Measurements from ENCODE around the gene RBP5. TPM values are rescaled to one million over a fixed set of nuclear protein-coding genes. Genes with fewer than 3 reads are reported as not detected.

RBP5 gene
- not detected in 2 replicates for total RNA-seq (2014; rRNA removed; shearing (Covaris generic); ENCODE audit: low replicate concordance)

DNA sequence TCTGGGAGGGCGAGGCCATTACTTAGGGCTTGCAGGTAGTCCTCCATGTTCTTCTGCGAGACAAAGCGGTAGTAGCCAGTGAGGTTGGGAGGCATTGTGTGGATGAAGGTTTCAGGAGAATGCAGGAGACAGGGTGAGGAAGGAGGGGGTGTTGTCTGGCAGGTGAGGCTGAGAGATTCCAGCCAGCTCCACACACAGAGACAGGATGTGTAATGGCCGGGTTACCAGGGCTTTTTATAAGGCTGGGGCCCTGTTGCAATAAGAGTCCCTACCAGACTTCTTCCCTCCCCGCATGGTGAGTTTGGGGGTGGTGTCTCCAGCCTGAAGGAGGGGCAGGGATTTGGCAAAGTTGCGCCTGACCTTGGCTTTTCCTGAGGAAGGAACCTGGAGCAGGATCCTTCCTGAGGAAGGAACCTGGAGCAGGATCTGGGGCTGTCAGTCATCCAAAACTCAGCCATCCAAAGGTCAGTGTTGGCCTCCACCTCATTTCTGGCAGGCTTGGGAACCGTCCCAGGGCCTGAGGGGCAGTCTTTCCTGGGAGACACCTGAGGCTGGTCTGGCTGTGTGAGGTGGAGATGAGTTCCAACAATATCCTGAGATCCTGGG is at the start of gene RBP5:
Gene RBP5, minus strand, starts transcription at position 209 of the 606 bp plus-strand sequence. Its CDS starts 114 bp downstream, at position 95.
- in situ Hi-C loops (cut with HindIII; ENCODE audit: low pct_unique_long_range_greater_than_20kb, low sequenced_read_pairs): no loop called here
- no peak for DNase-seq (ENCODE audit: low read depth)

GRCh38 chr12:7178481-7178880 is 49.8 kb upstream of the RBP5 start:
- in situ Hi-C loops (cut with HindIII; ENCODE audit: low pct_unique_long_range_greater_than_20kb, low sequenced_read_pairs): no loop called here
- DNase-seq (ENCODE audit: low read depth): no peak

DNA sequence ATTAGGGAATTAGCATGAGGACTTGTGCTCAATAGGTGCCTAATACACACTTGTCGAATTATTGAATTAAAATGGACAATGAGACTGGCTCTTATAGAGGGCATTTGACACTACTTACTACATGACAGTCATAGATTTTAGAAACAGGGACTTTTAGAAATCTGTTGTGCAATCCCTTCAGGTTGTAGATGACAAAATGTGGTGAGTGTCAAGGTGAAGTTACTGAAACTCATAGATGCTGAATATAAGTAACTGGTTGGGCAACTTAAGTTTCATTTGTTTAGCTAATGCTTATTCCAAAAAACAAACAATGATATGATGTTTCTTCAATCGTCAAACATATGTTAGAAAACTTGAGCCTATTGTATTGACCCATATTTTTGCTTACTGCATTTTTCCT is 47.9 kb upstream of the RBP5 start:
- no peak for DNase-seq (ENCODE audit: low read depth)
- in situ Hi-C loops (cut with HindIII; ENCODE audit: low pct_unique_long_range_greater_than_20kb, low sequenced_read_pairs): no loop called here

- DNase-seq (ENCODE audit: low read depth): no peak
- in situ Hi-C loops (cut with HindIII; ENCODE audit: low pct_unique_long_range_greater_than_20kb, low sequenced_read_pairs): no loop called here
Measured at GRCh38 chr12:7175493-7175892, 46.8 kb upstream of the RBP5 start.

DNA sequence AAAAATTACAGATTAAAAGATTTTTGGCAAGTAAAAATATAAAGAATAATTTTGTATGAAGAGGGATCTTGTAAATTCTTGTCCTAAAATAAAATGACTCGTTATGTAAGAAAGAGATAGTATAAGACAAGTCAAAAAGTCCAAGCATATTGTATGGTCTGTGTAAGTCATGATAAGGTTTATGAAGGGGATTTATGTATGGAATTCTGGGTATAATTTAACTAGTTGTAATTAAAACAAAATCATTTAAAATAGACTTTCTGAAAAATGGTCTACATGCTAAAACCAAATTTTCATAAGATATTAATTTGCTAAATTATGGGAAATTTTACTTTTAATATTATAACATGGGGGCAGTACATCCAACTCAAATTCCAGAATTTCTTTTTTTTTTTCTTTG is 43.2 kb upstream of the RBP5 start:
- no peak for DNase-seq (ENCODE audit: low read depth)
- in situ Hi-C loops (cut with HindIII; ENCODE audit: low pct_unique_long_range_greater_than_20kb, low sequenced_read_pairs): no loop called here

DNA sequence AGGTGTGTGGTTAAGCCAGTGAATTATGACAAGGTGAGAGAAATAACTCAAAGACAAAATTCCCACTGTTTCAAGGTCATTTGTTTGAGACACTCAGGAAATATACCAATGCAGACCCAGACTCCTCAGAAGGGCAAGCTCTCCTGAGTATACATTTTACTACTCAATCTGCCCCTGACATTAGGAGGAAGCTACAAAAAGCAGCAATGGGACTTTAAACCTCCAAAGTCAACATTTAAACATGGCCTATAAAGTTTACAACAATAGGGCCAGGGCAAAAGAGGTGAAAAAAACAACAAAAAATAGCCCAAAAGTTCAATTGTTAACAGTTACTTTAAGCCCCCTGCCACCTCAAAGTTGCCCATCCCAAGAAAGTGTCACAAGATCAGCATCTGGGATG is 41.3 kb upstream of the RBP5 start:
- no peak for DNase-seq (ENCODE audit: low read depth)
- in situ Hi-C loops (cut with HindIII; ENCODE audit: low pct_unique_long_range_greater_than_20kb, low sequenced_read_pairs): no loop called here

DNA sequence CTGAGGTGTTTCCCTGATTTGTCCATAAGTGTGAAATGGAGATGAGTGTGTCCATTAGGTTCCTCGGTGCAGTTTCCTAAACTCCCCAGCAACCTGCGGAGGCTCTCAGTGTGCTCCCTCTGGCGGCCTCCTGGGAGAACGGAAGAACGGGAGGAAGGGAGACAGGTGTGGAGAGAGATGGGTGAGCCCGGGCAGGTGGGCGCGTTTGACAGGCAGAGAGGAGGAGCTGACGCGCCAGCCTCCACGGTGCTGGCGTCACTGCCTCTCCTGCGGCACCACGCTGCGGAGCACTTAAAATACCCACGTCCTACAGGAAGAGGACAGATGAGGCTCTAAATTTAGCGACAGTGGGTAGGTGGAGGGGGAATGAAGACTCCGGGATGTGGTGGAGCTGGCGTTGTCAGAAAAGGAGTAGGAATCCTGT is 34.0 kb upstream of the RBP5 start:
- no peak for DNase-seq (ENCODE audit: low read depth)
- in situ Hi-C loops (cut with HindIII; ENCODE audit: low pct_unique_long_range_greater_than_20kb, low sequenced_read_pairs): no loop called here

DNA sequence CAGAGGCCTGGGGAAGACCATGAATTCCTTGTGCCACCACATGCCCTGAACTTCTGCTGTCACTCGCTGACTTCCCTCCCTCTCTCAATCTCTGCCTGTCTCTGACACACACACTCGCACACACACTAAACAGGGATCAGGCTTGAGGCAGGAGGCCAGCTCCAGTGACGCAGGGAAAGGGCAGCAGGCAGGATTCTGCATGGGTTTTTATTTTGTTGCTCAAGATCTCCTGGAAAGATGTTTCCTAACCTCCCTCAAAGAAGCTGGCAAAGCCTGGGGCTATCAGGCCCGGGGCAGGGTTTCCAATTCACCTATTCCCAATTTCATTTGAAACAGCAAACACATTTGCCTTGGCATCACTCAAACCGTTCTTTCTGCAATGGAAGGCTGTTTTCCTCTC is 33.1 kb upstream of the RBP5 start:
- in situ Hi-C loops (cut with HindIII; ENCODE audit: low pct_unique_long_range_greater_than_20kb, low sequenced_read_pairs): no loop called here
- no peak for DNase-seq (ENCODE audit: low read depth)

DNA sequence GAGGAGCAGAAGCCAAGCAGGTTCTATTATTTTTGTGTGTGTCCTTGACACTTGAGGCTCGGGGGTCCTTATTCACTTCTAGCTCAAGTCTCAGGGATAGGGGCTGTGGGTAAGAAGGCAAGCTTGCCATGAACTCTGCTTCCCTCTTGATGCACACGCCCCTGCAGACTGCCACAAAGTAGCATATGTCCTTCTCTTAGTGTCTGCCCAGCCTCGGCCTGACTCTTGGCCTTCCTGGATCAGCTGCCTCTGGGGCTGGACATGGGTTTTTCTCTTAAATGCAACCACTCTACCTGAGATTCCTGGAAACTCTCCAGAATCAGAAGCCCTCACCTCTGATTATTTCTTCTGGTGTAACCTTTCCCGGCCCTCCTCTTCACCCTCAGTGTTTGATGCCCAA is 32.6 kb upstream of the RBP5 start:
- no peak for DNase-seq (ENCODE audit: low read depth)
- in situ Hi-C loops (cut with HindIII; ENCODE audit: low pct_unique_long_range_greater_than_20kb, low sequenced_read_pairs): no loop called here

GRCh38 chr12:7160183-7160582 is 31.5 kb upstream of the RBP5 start:
- DNase-seq (ENCODE audit: low read depth): no peak
- in situ Hi-C loops (cut with HindIII; ENCODE audit: low pct_unique_long_range_greater_than_20kb, low sequenced_read_pairs): no loop called here

DNA sequence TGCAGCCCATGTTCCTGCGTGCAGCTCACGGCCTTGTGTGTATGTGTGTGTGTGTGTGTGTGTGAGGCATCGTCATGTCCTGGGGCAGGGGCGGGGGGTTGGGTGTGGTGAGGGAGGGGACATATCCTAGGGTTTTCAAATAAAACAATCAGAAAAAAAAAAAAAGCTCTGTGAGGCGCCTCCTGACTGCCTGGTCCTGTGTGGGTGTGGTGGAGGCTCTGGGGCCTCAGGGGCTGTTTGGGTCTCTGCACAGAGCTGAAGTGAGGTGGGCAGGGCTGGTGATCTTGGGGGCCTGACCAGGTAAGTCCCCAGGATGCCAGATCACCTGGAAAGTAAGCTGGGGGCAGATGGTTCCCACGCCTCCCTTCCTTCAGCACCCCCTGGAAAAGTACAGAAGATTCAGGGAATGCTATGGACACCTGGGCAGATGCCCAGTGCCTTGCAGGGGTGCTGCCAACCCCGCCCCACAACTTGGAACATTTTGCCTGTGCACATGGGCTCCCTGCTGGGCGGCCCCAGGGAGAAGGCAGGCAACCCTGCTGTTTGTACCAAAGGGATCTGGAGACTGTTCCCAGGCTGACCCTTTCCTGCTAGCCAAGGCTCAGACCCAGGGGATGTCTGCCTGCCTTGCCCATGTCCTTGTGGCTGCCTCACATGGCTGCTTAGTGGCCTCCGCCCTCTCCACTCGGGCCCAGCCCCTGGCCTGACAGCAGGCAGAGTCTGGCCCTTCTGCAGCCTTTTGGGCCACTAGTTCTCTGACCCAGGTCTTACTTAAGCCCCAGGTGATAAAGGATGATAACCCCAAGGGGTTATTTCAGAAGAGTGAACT is 30.3 kb upstream of the RBP5 start:
- DNase-seq (ENCODE audit: low read depth): no peak
- in situ Hi-C loops (cut with HindIII; ENCODE audit: low pct_unique_long_range_greater_than_20kb, low sequenced_read_pairs): no loop called here

DNA sequence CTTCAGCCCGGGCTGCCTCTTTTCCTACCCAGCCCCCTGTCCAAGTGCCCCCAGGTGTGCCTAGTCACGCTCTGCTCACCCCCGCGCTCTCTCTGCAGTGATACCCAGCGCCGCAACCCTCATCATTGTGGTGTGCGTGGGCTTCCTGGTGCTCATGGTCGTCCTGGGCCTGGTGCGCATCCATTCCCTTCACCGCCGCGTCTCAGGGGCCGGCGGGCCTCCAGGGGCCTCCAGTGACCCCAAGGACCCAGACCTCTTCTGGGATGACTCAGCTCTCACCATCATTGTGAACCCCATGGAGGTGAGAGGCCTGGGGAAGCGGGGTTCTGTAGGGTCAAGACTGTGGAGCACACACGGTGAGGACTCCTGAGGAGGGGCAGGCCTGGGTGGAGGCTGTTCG is 28.7 kb upstream of the RBP5 start:
- in situ Hi-C loops (cut with HindIII; ENCODE audit: low pct_unique_long_range_greater_than_20kb, low sequenced_read_pairs): no loop called here
- no peak for DNase-seq (ENCODE audit: low read depth)

- in situ Hi-C loops (cut with HindIII; ENCODE audit: low pct_unique_long_range_greater_than_20kb, low sequenced_read_pairs): no loop called here
- no peak for DNase-seq (ENCODE audit: low read depth)
Measured at GRCh38 chr12:7156259-7157197, 27.8 kb upstream of the RBP5 start.

DNA sequence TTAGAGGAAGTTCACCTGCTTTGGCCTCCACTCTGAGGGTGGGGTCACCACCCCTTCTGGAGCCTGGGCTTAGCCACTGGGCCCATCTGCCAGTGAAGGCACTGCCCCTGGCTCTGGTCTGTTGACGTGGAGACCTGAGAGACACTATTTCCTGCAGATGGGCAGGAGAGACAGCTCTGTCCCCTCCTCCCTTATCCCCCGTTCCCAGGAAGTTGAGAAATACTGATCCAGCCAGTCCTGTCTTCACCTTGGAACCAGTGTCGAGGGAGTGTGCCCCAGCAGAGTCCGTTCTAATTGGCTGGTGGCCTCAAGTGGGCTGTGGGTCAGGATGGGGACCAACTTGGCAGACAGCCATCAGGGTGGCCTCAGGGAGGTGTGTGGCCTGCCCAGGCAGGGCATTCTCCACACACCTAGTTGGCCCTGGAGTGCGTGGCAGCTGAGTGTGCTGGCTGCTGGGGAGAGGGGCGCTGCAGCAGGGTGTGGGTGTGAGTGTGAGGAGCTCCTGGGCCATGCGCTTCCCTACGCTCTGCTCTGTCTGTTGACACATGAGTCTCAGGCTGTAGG is 26.9 kb upstream of the RBP5 start:
- DNase-seq (ENCODE audit: low read depth): no peak
- in situ Hi-C loops (cut with HindIII; ENCODE audit: low pct_unique_long_range_greater_than_20kb, low sequenced_read_pairs): no loop called here

DNA sequence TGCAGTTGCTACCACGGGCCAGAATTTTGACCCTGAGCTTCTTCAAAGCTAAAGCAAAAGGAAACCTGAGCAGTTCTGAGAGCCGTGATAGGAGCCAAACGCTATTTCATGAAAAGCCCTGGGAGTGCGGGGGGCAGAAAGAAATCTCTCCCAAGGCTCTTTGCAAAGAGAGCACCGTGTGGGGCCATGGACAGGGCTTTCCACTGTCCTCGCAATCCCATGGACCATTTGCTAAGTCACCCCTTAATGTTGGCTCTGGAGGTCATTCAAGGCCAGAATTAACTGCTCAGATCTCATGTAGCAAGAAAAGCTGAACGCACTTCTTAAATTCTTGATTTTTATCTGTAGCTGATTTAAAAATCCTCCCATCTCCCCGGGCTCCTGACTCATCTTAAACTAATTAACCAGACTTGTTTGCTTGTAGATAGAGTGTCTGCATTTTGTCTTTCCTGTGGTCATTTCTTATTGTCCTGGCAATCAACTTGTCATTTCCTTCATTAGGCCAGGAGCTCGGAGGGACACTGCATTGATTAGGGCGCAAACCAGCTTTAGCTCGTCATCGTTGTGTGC is 26.3 kb upstream of the RBP5 start:
- DNase-seq (ENCODE audit: low read depth): no peak
- in situ Hi-C loops (cut with HindIII; ENCODE audit: low pct_unique_long_range_greater_than_20kb, low sequenced_read_pairs): no loop called here

- DNase-seq (ENCODE audit: low read depth): no peak
- in situ Hi-C loops (cut with HindIII; ENCODE audit: low pct_unique_long_range_greater_than_20kb, low sequenced_read_pairs): no loop called here
Measured at GRCh38 chr12:7154042-7154441, 25.4 kb upstream of the RBP5 start.

- DNase-seq (ENCODE audit: low read depth): no peak
- in situ Hi-C loops (cut with HindIII; ENCODE audit: low pct_unique_long_range_greater_than_20kb, low sequenced_read_pairs): no loop called here
Measured at GRCh38 chr12:7152818-7153217, 24.1 kb upstream of the RBP5 start.

DNA sequence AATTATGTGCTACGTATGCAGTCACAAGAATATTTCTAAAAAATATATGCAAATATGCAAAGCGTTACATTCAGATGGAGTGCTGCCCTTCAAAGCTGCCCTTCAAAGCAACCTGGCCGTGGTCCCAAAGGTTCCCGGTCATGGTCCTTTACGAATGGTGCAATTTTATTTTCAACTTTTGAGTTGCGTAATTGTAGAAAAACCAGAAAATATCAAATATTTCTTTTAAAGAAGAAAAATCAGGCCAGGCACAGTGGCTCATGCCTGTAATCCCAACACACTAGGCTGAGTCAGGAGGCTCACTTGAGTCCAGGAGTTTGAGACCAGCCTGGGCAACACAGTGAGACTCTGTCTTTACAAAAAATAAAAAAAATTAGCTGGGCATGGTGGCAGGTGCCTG is 22.8 kb upstream of the RBP5 start:
- in situ Hi-C loops (cut with HindIII; ENCODE audit: low pct_unique_long_range_greater_than_20kb, low sequenced_read_pairs): no loop called here
- DNase-seq (ENCODE audit: low read depth): no peak
